Myocyte (in vitro differentiated cells): ENCODE measurements around the gene NPTX1. TPM values are rescaled to one million over a fixed set of nuclear protein-coding genes. Genes with fewer than 3 reads are reported as not detected.
A peak's percentile ranks its signal among the peaks of the same experiment; 100 is the strongest.

Experiments used
- DNase-seq: peaks from one replicate; pipeline ENCODE4 v3.0.0-alpha.2; 2012; ENCODE audit warnings: low read depth
- total RNA-seq: library from RNA; depleted of rRNA; stranded (reverse); fragments of >200 nt; gene quantifications from 2 replicates; pipeline ENCODE4 v1.2.3, GENCODE V29; 2014

The NPTX1 gene
- total RNA-seq, 1 donor from 2014 or later, result 0.24 TPM

- no peak for DNase-seq
Observed at GRCh38 chr17:80479246-80479566, 2.8 kb upstream of the NPTX1 start.

- DNase-seq, result no peak
Observed at GRCh38 chr17:80478487-80479245, 2.3 kb upstream of the NPTX1 start.

GRCh38 chr17:80477647-80478478, 1.5 kb upstream of the NPTX1 start:
- DNase-seq, result peak; percentile 55

- no peak for DNase-seq
Observed at GRCh38 chr17:80476877-80477646, 655 bp upstream of the NPTX1 start.

GRCh38 chr17:80474961-80475909, 1.2 kb downstream of the NPTX1 start:
- DNase-seq, result no peak

- no peak for DNase-seq
Observed at GRCh38 chr17:80474231-80474960, 2.0 kb downstream of the NPTX1 start.

- no peak for DNase-seq
Observed at GRCh38 chr17:80473701-80474100, 2.7 kb downstream of the NPTX1 start.

GRCh38 chr17:80472996-80473395, 3.4 kb downstream of the NPTX1 start:
- no peak for DNase-seq

- no peak for DNase-seq
Observed at GRCh38 chr17:80471922-80472321, 4.5 kb downstream of the NPTX1 start.

- DNase-seq, result no peak
Observed at GRCh38 chr17:80470603-80471002, 5.8 kb downstream of the NPTX1 start.

- DNase-seq, result no peak
Observed at GRCh38 chr17:80469667-80470066, 6.7 kb downstream of the NPTX1 start.

GRCh38 chr17:80468781-80469493, 7.5 kb downstream of the NPTX1 start:
- DNase-seq, result no peak

GRCh38 chr17:80468242-80468641, 8.2 kb downstream of the NPTX1 start:
- DNase-seq, result no peak

- no peak for DNase-seq
Observed at GRCh38 chr17:80466188-80466705, 10.2 kb downstream of the NPTX1 start.

- peak; percentile 58 for DNase-seq
Observed at GRCh38 chr17:80465327-80465974, 11.0 kb downstream of the NPTX1 start.

GRCh38 chr17:80464486-80464885, 11.9 kb downstream of the NPTX1 start:
- DNase-seq, result no peak

- DNase-seq, result no peak
Observed at GRCh38 chr17:80463784-80464400, 12.5 kb downstream of the NPTX1 start.

GRCh38 chr17:80461528-80462160, 14.8 kb downstream of the NPTX1 start:
- DNase-seq, result no peak
